GM18909 (cell line): Measurements from ENCODE around the gene TOR4A.
"Not testable (repeated sequence)": the region's sequence is repeated elsewhere in the genome, so short reads cannot be mapped to it uniquely, and the experiment has no call there.

Experiments
- ATAC-seq: cut with Tn5 transposase; IDR thresholded peaks from one replicate; pipeline ENCODE4 v1.9.1; 2021; ENCODE audit warnings: mild to moderate bottlenecking; ENCODE audit not compliant: unreplicated experiment, poor library complexity

The TOR4A gene

DNA sequence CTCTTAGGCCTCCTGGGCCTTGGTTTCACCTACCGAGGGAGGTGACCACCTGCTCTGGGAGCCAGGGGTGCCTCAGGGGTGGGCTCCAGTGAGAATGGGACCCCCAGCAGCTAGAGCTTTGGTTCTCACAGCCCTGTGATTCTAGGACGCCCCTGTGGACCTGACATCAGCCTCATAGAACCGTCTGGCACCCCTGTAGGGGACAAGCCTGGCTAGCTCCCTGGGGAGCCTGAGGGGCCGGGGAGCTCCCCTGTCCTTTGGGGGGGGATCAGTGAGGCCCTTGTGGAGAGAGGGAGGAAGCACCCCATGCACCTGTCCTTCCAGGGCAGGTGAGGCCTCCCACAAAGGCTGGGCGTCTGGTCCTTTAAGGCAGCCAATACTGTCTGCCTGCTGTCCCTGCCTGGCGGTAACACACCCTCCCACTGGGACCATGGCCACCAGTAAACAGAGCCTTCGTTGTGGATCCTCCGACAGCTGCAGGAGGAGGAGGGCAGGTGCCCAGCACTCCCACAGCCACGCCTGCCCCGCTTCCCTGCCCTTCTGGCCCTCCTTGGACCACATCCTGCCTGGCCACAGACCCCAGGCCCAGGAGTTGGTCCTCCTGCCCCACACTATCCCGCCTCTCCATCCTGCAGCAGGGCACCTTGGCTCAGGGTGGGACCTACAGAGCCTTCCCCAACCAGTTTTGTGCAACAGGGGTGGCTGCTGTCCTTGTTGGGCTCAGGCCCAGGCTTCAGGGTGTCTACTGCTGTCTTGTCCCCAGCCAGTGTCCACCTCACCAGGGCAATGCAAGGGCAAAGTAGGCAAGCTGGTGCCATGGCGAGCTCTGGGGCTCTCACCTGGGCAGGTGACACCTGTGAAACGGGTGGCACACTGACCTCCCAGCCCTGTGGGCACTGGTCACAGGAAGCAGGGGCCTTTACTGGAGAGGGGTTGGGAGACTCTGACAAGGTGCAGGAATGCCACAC, 39.5 kb upstream of the TOR4A start:
- no peak for ATAC-seq

DNA sequence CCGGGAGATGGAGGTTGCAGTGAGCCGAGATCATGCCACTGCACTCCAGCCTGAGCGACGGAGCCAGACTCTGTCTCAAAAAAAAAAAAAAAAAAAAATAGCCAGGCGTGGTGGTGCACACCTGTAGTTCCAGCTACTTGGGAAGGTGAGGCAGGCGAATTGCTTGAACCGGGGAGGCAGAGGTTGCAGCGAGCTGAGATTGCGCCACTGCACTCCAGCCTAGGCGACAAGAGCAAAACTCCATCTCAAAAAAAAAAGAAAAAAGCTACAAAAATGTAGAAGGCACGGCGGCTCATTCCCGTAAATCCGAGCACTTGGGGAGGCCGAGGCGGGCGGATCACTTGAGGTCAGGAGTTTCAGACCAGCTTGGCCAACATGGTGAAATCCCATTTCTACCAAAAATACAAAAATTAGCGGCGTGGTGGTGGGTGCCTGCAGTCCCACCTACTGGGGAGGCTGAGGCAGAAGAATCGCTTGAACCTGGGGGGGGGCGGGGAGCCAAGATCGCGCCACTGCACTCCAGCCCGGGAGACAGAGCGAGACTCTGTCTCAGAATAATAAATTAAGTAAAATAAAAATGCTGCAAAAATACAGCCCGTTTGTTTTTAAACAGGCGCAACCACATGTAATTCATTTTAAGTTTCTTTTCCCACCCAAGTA, 37.9 kb upstream of the TOR4A start:
- not testable (repeated sequence) for ATAC-seq

DNA sequence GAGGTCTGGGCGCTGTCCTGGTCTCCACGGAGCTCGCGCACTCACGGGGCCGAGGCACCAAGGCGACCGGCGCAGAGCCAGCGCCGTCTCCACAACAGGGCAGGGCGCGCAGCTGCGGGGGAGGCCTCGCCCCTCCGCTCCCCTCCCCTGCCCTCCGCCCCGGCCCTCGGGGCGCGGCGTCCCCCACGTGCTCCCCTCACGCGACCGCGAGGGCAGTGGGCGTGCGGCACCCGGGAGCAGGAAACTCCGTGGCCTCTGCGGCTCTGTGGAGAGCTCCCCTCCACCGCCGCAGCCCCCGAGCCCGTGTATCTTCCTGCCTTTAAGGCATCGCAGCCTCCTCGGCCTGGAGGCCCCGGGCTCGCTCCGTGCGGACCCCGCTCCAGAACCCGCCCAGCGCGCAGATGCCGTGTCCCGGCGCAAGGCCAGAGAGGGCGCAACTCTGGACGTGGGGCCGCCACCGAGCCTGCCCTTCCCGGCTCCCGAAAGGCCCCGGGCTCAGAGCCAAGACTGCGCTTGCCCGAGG, 37.1 kb upstream of the TOR4A start:
- ATAC-seq: peak; percentile 24

DNA sequence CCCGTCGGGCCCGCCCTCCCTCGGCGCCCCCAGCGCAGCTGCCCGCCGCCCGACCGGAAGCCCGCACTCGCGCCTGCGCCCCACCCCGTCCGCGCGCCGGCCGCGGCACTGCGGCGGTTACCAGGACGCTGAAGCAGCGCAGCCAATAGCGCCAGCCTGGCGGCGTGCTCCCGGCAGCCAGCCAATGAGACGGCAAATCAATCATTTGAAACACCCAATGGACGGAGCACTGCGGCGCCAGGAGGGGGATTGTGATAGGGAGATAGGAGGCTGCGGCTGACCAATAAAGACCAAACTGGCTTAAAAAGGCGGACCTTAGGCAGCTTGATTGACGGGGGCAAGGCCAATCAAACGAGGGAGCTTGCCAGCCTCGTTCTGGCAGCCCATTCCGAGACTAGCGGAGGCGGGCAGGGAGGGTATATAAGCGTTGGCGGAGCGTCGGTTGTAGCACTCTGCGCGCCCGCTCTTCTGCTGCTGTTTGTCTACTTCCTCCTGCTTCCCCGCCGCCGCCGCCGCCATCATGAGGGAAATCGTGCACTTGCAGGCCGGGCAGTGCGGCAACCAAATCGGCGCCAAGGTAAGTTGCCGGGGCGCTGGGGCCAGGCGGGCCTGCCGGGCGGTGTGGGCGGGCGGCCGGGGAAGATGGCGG, 36.6 kb upstream of the TOR4A start, which contains the start of gene TUBB4B:
TUBB4B (plus strand) TSS at position 447 of the 649 bp plus-strand sequence; CDS start at position 521, 74 bp downstream.
- peak; percentile 77 for ATAC-seq

DNA sequence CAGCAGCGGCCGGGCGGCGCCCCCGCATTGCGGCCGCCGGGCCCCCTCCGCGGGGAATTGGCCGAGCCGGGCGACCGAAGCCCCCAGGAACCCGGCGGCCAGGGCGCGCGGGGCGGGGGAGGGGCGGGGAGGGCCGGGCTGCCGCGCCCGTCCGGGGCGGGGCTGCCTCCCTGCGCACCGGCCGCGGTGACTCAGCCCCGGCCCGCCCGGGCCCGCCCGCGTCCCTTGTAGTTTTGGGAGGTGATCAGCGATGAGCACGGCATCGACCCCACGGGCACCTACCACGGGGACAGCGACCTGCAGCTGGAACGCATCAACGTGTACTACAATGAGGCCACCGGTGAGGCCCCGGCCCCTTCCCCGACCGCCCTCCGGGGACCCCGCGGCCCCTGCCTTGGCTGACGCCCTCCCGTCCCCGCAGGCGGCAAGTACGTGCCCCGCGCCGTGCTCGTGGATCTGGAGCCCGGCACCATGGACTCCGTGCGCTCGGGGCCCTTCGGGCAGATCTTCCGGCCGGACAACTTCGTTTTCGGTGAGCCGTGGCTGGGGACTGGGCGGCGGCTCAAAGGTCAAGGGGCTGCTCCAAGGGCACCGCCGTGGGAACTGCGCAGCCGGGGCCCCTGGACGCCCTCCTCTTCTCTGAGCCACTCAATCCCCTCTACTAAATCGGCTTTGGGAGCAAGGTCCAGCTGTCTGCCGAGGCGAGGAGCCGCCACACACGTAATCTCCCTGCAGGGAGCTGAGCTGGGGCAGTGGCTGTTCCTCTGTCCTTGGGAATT, 35.8 kb upstream of the TOR4A start:
- peak; percentile 10 for ATAC-seq

DNA sequence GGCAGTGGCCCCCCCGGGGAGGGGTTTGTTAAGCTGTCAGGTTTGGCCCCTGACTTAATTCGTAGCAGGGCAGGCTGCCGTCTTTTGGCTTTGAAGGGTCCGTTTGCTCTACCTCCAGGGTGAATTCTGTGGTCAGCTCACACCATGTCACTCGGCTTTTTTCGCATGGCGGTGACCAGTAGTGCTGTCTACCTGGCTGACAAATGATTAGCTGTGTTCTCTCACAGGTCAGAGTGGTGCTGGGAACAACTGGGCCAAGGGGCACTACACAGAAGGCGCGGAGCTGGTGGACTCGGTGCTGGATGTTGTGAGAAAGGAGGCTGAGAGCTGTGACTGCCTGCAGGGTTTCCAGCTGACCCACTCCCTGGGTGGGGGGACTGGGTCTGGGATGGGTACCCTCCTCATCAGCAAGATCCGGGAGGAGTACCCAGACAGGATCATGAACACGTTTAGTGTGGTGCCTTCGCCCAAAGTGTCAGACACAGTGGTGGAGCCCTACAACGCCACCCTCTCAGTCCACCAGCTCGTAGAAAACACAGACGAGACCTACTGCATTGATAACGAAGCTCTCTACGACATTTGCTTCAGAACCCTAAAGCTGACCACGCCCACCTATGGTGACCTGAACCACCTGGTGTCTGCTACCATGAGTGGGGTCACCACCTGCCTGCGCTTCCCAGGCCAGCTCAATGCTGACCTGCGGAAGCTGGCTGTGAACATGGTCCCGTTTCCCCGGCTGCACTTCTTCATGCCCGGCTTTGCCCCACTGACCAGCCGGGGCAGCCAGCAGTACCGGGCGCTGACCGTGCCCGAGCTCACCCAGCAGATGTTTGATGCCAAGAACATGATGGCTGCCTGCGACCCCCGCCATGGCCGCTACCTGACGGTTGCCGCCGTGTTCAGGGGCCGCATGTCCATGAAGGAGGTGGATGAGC, 35.0 kb upstream of the TOR4A start:
- no peak for ATAC-seq

DNA sequence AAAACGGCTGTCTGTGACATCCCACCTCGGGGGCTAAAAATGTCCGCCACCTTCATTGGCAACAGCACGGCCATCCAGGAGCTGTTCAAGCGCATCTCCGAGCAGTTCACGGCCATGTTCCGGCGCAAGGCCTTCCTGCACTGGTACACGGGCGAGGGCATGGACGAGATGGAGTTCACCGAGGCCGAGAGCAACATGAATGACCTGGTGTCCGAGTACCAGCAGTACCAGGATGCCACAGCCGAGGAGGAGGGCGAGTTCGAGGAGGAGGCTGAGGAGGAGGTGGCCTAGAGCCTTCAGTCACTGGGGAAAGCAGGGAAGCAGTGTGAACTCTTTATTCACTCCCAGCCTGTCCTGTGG, 34.3 kb upstream of the TOR4A start:
- ATAC-seq: not testable (repeated sequence)

DNA sequence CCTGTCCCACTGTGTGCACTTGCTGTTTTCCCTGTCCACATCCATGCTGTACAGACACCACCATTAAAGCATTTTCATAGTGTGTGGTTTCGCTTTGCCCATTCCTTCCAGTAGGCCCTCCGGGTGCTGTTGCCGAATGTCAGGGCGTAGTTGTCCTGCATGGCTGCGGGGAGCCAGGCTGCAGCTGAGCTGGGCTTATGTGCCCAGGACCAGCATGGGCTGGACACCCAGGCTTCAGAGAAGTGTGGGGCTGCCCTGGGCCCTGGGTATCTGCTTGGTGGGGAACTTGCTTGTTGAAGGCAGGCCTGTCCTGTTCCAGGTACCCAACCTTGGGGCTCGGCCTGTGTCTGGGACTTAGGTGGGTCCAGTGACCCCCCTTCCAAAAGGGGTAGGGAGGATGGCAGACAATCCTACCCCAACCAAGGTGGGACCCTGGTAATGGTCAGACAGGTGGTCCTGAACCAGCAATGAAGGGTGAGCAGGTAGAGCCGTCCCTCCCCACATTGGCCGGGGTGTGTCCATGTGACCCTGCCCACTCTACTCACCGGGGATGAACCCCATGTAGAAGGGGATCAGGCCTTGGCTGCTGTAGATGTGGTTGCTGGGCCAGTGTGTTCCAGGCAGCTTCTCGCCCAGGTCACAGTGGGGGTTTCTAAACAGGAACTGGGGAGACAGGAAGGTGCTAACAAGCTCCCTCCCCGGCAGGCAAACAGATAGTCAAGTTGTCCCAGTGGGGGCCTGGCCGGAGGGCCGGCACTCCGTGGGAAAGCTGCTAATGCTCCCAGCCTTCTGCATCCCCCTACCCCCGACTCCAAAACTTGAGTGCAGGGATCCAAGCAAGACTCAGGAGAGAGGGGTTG, 33.7 kb upstream of the TOR4A start:
- ATAC-seq: no peak

DNA sequence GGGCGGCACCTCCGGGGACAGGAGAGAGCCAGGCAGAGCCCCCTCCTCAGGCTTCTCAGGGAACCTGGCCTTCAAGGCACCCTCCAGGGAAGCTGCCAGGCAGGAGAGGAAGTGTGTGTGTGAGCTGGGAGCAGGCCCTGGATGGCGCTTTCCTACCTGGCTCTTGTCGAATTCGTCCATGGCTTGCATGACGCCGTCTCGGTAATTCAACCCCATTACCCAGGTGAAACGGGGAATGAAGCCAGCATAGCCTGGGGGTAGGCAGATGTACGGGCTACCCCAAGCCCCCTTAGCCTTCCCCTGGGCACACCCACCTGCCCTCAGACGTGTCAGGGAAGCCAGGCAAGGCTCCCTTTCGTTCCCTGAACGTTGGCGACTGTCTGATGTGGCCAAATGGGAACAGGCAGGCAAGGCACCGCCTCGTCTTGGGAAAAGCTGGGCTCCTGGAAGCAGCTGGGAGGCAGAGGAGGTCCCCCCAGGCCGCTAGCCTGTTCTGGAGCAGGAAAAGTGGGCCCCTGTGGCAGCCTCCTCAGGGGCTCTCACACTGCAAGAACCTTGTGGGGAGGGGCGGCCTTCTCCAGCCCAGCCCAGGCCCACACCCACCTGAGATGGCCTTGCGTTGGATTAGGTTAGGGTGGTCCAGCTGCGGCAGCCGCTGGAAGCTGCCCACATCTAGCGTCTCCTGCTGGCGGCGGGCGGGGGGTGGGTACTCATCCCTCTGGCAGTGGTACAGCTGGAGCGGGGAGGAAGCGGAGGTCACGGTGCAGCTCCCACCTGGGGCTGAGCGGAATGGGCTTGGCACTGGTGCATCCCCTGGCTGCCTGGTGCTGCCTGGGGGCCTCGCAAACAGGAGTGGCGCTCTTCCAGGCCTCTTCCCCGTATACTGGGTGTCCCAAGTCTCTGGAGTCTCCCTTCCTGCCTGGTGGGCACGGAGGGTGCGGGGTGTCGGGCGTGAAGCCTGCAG, 32.8 kb upstream of the TOR4A start:
- no peak for ATAC-seq

DNA sequence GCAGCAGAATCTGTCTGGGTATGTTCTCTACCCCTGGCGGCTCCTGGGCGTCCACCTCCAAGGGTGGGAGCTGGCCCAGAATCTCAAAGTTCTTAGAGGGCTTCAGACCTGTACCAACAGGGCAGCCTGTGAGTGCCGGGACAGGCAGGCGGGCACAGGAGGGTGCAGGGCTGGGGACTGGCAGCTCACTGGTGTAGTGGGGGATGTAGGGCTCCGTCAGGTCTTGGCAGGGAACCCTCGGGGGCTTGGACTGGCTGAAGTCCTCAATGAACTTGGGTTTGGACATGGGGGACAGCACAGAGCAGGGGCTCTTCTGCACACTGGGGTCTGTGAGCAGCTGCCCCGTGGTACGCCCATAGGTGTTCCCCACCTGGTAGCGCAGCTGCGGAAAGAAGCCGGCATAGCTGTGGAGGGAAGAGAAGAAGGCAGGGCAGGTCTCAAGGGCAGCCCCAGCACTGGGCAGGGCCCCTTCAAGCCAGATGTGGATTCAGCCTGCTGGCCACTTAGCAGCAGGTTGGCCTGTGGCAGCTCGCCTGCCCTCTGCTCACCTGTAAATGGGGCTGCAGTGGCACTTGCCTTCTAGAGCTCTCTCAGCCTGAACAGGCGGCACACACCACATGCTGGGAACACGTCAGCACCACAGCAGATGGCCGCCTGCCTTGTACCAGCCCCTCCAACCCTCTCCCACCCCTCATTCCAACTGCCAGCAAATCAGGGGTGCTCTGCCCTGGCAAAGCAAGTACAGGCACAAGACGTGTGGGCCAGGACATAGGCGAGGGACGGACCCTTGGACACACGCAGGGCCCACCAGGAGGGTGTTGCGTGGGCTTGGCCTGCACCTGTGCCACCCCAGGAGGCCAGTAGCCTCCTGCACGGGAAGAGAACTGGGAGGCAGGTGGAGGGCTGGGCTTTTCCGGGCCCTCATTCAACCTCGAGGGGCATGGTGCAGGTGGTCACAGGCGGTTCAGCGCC, 31.8 kb upstream of the TOR4A start:
- no peak for ATAC-seq

DNA sequence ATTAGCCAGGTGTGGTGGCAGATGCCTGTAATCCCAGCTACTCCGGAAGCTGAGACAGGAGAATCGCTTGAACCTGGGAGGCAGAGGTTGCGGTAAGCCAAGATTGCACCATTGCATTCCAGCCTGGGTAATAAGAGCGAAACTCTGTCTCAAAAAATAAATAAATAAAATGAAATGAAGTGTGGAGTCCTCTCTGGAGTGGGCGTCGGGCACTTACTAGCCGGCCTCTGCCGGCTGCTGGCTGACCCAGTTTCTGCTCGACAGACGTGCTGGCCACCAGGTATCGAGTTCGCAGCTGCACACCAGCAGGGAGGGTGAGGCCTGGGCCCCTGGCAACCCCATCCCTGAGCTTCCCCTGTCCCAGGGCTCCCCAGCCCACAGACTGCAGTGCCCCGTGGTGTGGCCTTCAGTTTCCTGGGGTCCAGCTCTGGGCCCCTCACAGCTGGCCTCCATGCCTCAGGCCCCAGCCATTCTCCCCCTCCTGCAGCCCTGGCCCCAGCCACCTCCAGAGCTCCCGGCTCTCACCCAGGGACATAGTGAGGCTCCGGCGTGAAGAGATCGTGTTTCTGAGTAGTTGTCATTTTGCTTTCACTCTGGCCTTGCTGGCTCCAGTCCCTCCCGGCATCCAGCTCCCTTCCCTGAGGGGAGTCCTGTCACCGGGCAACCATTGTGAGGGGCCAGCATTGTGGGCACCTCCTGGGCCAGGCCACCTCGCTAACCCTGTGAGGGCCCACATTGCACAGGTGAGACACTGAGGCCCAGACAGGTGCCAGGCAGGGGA, 30.2 kb upstream of the TOR4A start:
- no peak for ATAC-seq

DNA sequence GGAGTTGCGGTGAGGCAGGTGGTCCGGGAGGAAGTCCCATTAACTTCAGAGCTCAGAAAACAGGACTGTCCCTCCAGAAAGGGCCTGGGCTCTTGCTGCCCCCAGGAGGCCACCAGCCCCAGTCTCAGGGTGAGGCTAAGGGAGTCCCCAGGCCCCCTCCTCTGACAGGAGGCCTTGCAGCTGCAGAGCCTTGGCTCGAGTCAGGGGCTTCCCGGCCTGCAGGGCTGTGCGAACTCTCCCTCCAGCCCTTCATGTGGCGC, 29.7 kb upstream of the TOR4A start:
- no peak for ATAC-seq

DNA sequence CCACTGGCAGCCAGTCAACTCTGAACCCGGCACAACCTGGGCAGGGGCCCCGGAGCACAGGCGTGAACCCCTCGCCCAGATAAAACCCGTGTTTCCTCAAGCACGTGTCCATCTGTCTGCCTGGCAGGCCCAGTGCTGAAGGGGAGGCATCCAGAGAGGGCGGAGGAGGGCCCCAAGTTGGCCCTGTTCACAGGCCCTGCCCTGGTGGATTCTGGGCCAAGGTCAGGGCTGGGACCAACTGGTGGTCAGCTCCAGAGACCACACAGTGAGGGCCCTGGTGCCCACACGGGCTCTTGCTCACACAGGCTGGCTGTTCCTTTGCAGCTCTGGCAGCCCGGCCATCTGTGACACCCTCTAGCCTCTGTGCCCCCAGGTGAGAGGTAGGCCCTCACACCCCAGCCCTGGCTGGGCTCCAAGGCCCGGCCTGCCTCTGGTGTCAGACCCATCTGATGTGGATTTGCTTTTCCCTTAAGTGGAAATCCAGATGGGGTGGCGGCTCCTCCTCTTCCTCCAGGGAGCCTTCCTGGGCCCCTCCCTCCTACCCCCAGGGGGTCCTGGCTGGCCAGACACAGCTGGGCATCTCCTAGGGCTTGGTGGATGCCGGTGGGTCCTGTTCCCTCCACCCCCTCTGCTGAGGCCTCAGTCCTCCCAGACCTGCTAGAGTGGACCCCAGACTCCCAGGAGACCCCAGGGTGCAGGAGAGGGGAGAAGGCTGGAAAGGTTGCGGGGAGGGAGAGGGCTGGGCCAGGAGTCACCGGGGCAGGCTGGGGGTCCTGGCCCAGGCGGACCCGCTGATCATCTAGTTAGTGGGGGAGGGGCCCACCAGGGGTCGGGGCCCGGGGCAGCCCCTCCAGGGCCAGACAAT, 27.0 kb upstream of the TOR4A start:
- ATAC-seq: no peak

DNA sequence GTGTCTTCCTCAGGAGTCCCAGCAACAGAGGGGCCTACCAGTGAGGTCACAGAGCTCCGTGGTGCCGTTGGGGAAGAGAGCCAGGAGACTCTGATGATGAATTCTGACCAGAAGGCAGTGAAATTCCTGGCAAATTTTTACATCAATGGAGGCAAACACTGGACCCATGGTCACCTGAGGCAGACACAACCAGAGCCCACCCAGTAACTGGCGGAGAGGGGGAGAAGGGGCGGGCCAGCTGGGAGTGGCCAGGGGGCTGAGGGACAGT, 26.4 kb upstream of the TOR4A start, which contains the start of gene STPG3:
STPG3 (plus strand) TSS at position 93 of the 268 bp plus-strand sequence; CDS start at position 94, 1 bp downstream.
- ATAC-seq: no peak
